Measurements from ENCODE around the gene LCN2.

LCN2 gene

DNA sequence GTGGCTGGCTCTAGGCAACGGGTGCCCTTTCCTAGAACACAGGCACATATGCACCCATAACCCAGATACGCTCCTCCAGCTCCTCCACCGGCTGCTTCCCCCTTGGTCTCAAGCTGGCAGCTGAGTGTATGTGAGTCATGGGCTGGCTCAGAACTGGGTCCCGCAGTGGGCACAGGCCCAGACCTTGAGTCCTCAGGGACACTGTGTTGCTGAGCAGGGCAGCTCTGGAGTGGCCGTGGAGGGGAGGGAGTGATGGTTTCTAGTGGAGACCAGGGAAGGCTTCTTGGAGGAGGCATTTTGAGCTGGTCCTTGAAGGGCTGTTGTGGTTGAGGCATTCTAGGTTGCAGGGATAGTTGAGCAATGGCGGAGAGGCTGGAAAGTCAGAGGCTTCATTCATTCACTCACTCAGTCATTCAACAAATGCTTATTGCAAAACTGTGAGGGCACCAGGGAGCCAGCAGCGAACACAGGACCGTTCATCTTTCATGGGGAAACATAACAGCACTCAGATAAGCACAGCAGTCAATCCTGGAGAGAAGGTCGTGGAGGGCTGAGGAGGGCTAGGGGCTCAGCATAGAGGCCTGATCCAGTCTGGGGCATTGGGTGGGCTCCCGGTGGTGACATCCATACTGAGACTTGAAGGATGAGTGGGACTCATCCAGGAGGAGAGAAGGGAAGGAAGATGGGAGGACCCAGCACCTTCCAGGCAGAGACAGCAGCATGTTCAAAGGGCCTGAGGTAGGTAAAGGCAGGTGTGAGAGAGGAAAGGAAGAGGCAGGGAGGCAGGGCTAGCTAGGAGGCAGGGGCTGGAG is 13.2 kb downstream of the LCN2 start:
- TF ChIP-seq, protein P1, sequence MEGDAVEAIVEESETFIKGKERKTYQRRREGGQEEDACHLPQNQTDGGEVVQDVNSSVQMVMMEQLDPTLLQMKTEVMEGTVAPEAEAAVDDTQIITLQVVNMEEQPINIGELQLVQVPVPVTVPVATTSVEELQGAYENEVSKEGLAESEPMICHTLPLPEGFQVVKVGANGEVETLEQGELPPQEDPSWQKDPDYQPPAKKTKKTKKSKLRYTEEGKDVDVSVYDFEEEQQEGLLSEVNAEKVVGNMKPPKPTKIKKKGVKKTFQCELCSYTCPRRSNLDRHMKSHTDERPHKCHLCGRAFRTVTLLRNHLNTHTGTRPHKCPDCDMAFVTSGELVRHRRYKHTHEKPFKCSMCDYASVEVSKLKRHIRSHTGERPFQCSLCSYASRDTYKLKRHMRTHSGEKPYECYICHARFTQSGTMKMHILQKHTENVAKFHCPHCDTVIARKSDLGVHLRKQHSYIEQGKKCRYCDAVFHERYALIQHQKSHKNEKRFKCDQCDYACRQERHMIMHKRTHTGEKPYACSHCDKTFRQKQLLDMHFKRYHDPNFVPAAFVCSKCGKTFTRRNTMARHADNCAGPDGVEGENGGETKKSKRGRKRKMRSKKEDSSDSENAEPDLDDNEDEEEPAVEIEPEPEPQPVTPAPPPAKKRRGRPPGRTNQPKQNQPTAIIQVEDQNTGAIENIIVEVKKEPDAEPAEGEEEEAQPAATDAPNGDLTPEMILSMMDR (IDR thresholded peaks at IDR 0.05; ENCODE audit: insufficient read depth, low read depth, low read length, missing control alignments), result no peak
- DNase-seq (ENCODE audit: low read depth), result no peak
- no peak overlapping the region for H3K4me3 ChIP-seq (ENCODE audit: low read depth, low read length)

DNA sequence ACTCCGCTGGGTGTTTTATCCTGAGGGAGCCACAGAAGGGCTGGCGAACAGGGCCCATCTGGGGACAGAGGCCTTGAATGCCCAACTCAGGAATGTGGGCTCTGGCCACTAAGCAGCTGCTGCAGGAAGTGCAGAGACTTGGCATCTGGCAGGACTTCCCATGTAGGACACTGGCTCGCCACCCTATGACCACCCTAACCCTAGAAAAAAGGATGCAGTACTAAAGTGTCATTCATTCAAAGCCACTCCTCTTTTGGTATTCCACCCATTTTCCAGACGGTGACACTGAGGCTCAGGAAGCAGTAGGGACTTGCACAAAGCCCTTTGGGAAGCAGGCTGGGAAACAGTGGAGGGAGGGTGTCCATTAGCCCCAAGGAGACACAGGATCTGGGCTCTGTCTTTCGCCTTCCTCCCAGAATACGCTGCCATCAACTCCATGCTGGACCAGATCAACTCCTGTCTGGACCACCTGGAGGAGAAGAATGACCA is 13.8 kb downstream of the LCN2 start:
- H3K4me3 ChIP-seq (ENCODE audit: low read depth, low read length), result no peak overlapping the region
- DNase-seq (ENCODE audit: low read depth), result no peak
- TF ChIP-seq, protein P1 (IDR thresholded peaks at IDR 0.05; ENCODE audit: insufficient read depth, low read depth, low read length, missing control alignments), result no peak

DNA sequence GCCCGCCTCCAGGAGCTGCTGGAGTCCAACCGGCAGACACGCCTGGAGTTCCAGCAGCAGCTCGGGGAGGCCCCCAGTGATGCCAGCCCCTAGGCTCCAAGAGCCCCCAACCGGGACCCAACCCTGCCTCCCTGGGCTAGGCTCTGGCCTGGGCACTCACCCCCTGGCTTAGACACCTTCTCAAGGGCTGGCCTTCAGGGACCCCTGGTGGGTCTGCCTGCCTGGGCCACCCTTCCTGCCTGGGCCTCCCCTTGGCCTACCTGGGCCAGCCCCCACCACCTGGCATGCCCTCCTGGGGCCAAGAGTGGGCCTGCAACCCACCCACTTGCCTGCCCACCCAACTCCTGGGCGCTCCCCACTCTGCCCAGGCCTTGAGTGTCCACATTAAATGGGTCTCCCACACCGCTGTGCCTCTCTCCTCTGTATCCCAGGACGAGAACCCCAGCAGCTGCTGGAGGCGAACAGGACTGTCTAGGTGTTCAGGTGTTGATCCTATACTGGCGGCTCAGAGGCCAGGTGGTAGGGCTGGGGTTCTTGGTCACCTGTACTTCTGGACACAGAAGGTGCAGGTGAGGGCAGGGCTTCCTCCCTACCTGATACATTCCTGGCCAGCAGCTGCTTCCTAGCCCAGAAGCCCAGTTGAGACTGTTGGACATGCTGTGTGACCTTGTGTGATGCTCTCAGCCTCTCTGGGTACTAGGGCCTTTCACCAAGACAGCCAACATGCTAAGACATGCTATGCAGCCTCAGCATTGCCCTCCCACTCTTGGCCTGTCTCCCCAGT is 14.5 kb downstream of the LCN2 start:
- H3K4me3 ChIP-seq (ENCODE audit: low read depth, low read length), result no peak overlapping the region
- TF ChIP-seq, protein P1 (IDR thresholded peaks at IDR 0.05; ENCODE audit: insufficient read depth, low read depth, low read length, missing control alignments), result no peak
- no peak for DNase-seq (ENCODE audit: low read depth)

DNA sequence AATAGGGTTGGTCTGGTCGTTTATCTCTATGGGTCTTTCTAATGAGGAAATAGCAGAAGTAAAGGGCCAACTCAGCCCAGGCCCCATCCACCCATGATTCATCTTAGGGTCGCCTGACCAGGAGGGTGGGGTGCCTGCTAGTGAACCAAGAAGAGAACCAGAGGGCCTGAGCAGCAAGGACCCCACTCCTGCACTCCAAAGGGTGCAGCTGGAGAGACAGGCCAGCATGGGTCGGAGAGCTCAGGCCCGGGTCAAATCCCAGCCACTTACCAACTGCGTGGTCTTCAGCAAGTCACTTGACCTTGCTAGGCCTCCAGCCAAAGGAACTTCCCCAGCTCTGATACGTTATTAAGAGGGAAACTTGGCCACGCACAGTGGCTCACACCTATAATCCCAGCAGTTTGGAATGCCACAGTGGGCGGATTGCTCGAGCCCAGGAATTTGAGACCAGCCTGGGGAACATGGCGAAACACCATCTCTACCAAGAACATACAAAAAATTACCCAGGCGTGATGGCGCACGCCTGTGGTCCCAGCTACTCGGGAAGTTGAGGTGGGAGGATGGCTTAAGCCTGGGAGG is 15.1 kb downstream of the LCN2 start:
- no peak for DNase-seq (ENCODE audit: low read depth)
- TF ChIP-seq, protein P1 (IDR thresholded peaks at IDR 0.05; ENCODE audit: insufficient read depth, low read depth, low read length, missing control alignments), result no peak
- no peak overlapping the region for H3K4me3 ChIP-seq (ENCODE audit: low read depth, low read length)

DNA sequence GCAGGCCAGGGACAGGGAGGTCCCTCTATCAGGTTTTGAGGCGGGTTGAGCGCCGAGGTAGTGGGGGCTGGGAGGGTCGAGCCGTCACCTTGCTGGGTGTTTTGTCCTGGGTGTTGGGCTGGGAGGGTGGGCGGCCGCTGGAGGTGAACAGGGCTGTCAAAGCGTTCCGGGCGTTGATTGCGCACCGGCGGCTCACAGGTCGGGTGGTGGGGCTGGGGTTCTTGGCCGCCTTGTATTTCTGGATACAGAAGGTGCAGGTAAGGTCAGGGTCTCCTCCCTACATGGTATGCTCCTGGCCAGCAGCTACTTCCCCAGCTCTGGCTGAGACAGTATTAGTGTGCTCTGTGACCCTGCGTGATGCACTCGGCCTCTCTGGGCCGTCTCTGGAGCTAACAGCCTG is 16.9 kb downstream of the LCN2 start:
- DNase-seq (ENCODE audit: low read depth), result no peak
- no peak overlapping the region for H3K4me3 ChIP-seq (ENCODE audit: low read depth, low read length)
- TF ChIP-seq, protein P1 (IDR thresholded peaks at IDR 0.05; ENCODE audit: insufficient read depth, low read depth, low read length, missing control alignments), result no peak

DNA sequence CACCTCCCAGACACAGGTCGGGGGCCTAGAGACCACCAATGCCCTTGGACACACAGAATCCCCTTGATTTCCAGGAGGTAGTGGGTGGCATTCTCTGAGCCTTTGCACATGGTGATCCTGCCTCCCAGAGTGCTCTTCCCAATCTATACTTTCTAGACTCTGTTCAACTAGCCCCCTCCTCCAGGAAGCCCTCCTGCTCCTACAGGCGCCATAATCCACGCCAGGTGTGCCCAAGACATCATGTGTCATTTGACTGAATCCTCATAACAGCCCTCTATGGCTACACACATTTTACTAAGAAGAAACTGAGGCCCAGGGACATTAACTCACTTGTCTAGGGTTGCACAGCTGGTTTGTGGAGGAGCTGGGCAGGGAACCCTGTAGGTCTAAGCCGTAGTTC is 18.0 kb downstream of the LCN2 start:
- DNase-seq (ENCODE audit: low read depth), result no peak
- TF ChIP-seq, protein P1 (IDR thresholded peaks at IDR 0.05; ENCODE audit: insufficient read depth, low read depth, low read length, missing control alignments), result no peak
- no peak overlapping the region for H3K4me3 ChIP-seq (ENCODE audit: low read depth, low read length)

Data from GM12865 (cell line).